ENCODE measurements around the gene POGZ.
"Not testable (repeated sequence)": the region's sequence is repeated elsewhere in the genome, so short reads cannot be mapped to it uniquely, and the experiment has no call there.

Gene POGZ

DNA sequence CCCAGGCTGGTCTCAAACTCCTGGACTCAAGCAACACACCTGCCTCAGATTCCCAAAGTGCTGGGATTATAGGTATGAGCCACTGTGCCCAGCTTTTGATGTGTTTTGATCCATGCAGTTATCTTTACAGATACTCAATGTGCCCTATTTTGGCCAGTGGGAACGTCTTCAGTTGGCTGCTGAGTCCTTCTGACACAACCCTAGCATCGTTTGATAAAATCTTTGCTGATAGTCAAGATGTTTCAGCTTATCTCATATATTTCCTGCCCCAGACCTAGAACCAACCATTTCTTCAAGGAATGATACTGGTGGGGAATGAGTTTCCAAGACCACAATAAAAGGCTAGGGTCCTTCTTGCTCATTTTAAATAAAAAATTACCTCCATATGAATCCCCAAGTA, 11.6 kb downstream of the POGZ start:
- in situ Hi-C loops (cut with HindIII; ENCODE audit: low sequenced_read_pairs): no loop called here
- no peak for DNase-seq (ENCODE audit: low read depth)
- TF ChIP-seq, protein P1, sequence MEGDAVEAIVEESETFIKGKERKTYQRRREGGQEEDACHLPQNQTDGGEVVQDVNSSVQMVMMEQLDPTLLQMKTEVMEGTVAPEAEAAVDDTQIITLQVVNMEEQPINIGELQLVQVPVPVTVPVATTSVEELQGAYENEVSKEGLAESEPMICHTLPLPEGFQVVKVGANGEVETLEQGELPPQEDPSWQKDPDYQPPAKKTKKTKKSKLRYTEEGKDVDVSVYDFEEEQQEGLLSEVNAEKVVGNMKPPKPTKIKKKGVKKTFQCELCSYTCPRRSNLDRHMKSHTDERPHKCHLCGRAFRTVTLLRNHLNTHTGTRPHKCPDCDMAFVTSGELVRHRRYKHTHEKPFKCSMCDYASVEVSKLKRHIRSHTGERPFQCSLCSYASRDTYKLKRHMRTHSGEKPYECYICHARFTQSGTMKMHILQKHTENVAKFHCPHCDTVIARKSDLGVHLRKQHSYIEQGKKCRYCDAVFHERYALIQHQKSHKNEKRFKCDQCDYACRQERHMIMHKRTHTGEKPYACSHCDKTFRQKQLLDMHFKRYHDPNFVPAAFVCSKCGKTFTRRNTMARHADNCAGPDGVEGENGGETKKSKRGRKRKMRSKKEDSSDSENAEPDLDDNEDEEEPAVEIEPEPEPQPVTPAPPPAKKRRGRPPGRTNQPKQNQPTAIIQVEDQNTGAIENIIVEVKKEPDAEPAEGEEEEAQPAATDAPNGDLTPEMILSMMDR (IDR thresholded peaks at IDR 0.05; ENCODE audit: low read depth, low read length, missing control alignments): no peak
- no peak overlapping the region for H3K4me3 ChIP-seq (ENCODE audit: low read depth, low read length)

DNA sequence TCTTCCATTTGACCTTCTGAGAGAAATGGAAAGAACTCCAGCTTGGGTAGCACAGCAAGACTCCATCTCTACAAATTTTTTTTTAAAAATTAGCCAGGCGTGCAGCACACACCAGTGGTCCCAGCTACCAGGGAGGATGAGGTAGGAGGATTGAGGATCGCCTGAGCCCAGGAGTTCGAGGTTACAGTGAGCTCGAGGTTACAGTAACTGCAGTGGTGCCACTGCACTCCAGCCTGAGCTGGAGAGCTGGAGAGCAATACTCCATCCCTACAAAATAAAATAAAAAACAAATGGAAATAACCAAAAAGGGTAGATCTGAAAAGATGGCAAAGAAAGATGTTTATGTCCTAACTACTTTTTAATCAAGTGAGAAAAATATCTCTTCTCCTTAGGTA, 14.5 kb downstream of the POGZ start:
- TF ChIP-seq, protein P1 (IDR thresholded peaks at IDR 0.05; ENCODE audit: low read depth, low read length, missing control alignments): no peak
- DNase-seq (ENCODE audit: low read depth): no peak
- in situ Hi-C loops (cut with HindIII; ENCODE audit: low sequenced_read_pairs): no loop called here
- H3K4me3 ChIP-seq (ENCODE audit: low read depth, low read length): no peak overlapping the region

DNA sequence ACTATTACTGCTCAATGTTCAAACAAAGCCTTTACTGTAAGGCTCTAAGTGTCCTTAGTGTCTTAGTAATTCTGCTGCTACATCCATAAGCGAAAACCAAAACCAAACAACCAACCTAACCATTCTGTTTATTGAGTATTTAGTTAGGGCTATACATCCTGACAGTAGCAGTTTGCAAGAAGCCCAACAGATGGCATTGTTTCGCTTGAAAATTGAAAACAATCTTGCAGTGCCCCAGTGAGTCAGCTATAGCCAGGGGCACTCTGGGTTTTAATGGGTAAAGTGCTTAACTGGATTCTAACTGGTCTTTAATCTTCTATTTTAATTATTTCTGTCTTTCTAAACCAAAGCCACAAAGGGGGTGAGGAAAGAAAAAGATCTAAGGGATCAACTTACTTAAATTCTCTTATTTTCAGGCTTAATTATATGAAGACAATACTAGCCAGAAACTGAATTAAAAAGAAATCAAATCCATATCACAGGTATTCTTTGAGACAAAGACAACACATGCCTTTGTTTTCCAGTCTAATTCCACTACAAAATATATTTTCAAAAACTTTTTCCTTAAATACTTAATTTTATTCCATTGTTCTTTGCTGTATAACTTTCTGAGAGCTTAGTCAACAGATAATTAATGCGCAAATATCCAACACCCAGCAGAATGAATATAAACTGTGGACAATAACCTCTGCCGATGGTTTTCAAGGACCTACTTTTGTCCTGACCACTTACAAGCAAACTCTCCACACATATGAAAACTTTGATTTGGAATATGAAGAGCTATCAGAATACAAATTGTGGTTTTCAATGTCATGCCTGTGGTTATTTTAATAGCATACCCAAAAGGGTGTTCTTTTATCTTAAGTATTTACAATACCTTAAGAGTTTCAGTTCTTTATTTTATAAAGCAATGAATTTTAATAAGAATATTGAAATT, 15.2 kb downstream of the POGZ start:
- TF ChIP-seq, protein P1 (IDR thresholded peaks at IDR 0.05; ENCODE audit: low read depth, low read length, missing control alignments): peak; percentile 77
- H3K4me3 ChIP-seq (ENCODE audit: low read depth, low read length): no peak overlapping the region
- peak; percentile 62 for DNase-seq (ENCODE audit: low read depth)
- in situ Hi-C loops (cut with HindIII; ENCODE audit: low sequenced_read_pairs): no loop called here

DNA sequence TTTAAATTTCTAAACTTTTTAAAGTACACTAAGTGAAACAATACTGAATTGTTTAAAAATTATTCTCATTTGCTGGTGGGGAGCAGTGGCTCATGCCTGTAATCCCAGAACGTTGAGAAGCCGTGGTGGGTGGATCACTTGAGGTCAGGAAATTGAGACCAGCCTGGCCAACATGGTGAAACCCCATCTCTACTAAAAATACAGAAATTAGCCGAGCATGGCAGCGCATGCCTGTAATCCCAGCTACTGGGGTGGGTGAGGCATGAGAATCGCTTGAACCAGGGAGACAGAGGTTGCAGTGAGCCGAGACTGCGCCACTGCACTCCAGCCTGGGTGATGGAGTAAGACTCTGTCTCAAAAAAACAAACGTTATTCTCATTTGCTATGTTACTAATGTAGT, 21.9 kb downstream of the POGZ start:
- DNase-seq (ENCODE audit: low read depth); H3K4me3 ChIP-seq (ENCODE audit: low read depth, low read length); in situ Hi-C loops (cut with HindIII; ENCODE audit: low sequenced_read_pairs): not testable (repeated sequence)

DNA sequence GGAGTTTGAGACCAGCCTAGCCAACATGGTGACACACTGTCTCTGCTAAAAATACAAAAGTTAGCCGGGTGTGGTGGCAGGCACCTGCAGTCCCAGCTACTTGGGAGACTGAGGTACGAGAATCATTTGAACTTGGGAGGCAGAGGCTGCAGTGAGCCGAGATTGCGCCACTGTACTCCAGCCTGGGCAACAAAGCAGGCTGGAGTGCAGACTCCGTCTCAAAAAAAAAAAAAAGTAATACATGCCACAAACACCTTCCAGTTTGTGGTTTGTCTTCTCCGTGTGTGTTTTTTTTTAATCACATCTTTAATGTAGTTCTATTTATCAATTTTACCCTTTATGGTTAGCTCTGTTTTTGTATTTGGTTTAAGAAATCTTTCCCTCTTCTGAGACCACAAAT, 22.3 kb downstream of the POGZ start:
- DNase-seq (ENCODE audit: low read depth): no peak
- TF ChIP-seq, protein P1 (IDR thresholded peaks at IDR 0.05; ENCODE audit: low read depth, low read length, missing control alignments): no peak
- H3K4me3 ChIP-seq (ENCODE audit: low read depth, low read length): no peak overlapping the region
- in situ Hi-C loops (cut with HindIII; ENCODE audit: low sequenced_read_pairs): no loop called here

DNA sequence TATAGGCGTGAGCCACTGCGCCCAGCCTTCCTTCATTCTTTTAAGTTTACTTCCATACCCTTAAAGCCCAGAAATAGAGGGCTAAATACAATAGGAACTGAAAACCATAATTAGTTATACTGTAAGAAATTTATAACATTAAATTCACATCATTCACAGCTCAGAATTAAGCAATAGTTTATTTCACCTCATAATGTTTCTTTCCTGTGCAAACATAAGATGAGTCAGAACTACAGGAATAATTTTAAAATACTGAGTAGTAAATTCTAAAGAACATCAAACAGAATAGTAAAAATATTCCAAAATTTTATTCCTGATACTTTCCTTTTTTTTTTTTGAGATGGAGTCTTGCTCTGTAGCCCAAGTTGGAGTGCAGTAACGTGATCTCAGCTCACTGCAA, 24.1 kb downstream of the POGZ start:
- no peak overlapping the region for H3K4me3 ChIP-seq (ENCODE audit: low read depth, low read length)
- in situ Hi-C loops (cut with HindIII; ENCODE audit: low sequenced_read_pairs): no loop called here
- TF ChIP-seq, protein P1 (IDR thresholded peaks at IDR 0.05; ENCODE audit: low read depth, low read length, missing control alignments): no peak
- no peak for DNase-seq (ENCODE audit: low read depth)

DNA sequence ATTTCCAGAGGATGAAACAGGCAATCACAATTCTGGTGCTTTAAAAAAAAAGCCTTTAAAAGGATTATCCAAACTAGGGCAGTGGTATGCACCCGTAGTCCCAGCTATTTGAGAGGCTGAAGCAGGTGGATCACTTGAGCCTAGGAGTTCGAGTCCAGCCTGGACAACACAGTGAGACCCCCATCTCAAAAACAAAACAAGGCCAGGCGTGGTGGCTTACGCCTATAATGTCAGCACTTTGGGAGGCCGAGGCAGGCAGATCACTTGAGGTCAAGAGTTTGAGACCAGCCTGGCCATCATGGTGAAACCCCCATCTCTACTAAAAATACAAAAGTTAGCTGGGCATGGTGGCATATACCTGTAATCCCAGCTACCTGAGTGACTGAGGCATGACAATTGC, 25.5 kb downstream of the POGZ start:
- in situ Hi-C loops (cut with HindIII; ENCODE audit: low sequenced_read_pairs); DNase-seq (ENCODE audit: low read depth); H3K4me3 ChIP-seq (ENCODE audit: low read depth, low read length): not testable (repeated sequence)

All from astrocyte of the cerebellum (primary cell).